ENCODE measurements around the gene TEKT2.

TEKT2 gene

DNA sequence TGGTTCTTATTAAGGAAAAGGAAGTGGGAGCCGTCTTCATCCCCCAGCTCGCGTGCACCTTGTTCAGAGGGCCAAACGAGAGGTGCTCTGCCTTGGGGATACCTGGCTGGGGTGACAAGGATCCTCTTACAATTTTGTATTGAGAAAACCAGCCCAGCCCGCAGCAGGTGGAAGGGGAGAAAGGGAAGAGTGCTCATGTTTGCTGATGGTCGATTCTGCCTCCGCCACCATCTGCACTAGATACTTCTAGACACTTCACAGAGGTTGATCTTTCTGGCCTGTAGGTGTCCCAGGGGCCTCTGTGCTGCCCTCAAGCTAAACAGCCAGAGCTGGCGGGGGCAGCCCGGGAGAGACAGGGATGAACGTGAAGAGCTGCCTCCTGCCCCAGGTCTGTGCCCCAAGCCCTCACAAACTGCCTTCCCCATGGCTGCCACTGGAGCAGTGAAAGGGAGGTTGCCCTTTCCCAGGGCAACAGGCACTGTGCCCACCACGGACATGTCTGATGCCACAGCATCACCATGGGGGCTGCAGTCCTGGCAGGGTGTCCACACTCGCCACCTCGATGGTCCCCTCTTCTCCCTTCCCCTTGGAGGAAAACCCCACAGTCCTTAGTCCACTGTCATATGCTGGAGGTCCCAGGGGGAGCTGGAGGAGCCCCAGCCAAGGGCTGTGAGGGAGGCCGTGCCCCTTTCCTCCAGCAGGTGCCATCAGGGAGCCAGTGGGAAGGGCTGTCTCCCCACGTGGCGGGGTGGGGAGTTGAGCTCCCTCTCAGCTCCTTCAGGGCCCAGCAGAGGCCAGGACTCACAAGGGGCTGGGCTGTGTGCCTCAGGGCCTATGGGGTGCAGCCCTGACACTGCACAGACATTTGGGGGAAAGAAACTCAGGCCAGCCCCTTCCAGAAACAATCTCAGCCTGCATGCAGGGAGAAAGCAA lies 12.9 kb downstream of the TEKT2 start:
- FAIRE-seq (no peak), DNase-seq (ENCODE audit: insufficient read length, low spot score) (no peak)
- TF ChIP-seq, protein P1, sequence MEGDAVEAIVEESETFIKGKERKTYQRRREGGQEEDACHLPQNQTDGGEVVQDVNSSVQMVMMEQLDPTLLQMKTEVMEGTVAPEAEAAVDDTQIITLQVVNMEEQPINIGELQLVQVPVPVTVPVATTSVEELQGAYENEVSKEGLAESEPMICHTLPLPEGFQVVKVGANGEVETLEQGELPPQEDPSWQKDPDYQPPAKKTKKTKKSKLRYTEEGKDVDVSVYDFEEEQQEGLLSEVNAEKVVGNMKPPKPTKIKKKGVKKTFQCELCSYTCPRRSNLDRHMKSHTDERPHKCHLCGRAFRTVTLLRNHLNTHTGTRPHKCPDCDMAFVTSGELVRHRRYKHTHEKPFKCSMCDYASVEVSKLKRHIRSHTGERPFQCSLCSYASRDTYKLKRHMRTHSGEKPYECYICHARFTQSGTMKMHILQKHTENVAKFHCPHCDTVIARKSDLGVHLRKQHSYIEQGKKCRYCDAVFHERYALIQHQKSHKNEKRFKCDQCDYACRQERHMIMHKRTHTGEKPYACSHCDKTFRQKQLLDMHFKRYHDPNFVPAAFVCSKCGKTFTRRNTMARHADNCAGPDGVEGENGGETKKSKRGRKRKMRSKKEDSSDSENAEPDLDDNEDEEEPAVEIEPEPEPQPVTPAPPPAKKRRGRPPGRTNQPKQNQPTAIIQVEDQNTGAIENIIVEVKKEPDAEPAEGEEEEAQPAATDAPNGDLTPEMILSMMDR (IDR thresholded peaks at IDR 0.05; ENCODE audit: insufficient read depth, missing control alignments) = no peak

GRCh38 chr1:36097693-36098585 lies 14.0 kb downstream of the TEKT2 start:
- FAIRE-seq (no peak), DNase-seq (ENCODE audit: insufficient read length, low spot score) (no peak)
- TF ChIP-seq, protein P1 (IDR thresholded peaks at IDR 0.05; ENCODE audit: insufficient read depth, missing control alignments) = no peak

GRCh38 chr1:36098650-36099365 lies 14.9 kb downstream of the TEKT2 start:
- TF ChIP-seq, protein P1 (IDR thresholded peaks at IDR 0.05; ENCODE audit: insufficient read depth, missing control alignments) = no peak
- FAIRE-seq = no peak

DNA sequence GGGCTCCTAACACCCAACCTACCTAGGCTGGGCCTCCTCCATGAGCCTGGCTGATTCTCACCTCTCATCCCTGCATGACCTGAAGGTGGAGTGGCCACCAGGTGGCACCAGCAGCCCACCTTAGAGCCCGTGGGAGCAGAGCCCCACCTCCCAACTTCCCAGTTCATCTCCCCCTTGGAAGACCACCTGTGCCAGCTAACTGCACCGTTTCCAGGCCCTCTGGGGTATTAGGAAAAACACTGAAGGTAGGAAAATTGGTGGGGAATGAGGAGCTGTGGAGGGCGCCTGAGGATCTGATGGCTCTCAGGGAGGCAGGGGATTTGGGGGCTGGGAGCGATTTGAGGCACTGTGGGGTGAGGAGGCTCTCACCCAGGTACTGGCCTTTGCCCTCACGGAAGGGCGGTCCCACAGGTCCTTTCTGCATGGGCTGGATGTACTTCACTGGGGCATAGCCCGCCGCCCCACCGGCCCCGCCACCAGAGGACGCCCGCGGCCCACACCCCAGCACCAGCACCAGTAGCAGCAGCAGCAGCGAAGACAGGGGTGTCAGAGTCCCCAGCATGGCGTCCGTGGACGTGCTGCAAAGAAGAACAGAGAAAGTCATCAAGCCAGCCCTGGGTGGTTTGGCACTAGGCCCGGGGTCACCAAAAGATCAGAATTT lies 15.9 kb downstream of the TEKT2 start:
- FAIRE-seq = no peak
- TF ChIP-seq, protein P1 (IDR thresholded peaks at IDR 0.05; ENCODE audit: insufficient read depth, missing control alignments) = peak; percentile 91

More at GRCh38 chr1:36098650-36099365, 14.9 kb downstream of the TEKT2 start:
- no peak for DNase-seq (ENCODE audit: insufficient read length, low spot score)

DNA sequence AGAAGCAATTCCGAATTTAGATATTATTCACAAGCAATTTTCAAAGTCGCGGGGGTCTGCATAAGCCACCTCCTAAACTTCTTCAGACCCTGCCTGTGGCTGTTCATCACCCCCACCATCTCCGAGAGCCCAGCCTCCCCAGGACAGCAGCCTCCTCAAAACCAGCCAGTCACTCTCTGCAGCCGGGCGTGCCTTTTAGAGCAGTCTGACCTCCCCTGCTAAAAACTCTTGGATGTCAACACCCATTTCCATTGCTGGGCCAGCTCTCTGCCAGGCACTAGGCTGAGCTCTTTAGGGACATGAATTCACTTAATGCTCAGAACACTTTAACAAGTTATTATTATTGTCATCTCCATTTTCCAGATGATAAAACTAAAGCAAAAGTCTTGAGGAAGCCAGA lies 16.5 kb downstream of the TEKT2 start:
- FAIRE-seq (no peak), DNase-seq (ENCODE audit: insufficient read length, low spot score) (no peak)
- TF ChIP-seq, protein P1 (IDR thresholded peaks at IDR 0.05; ENCODE audit: insufficient read depth, missing control alignments) = no peak

More for the DNA sequence above, 15.9 kb downstream of the TEKT2 start:
- DNase-seq (ENCODE audit: insufficient read length, low spot score) = peak; percentile 71

- no peak for DNase-seq (ENCODE audit: insufficient read length, low spot score)
- no peak for FAIRE-seq
- TF ChIP-seq, protein P1 (IDR thresholded peaks at IDR 0.05; ENCODE audit: insufficient read depth, missing control alignments) = no peak
Measured at GRCh38 chr1:36101546-36101945, 17.7 kb downstream of the TEKT2 start.
